Stimulated activated naive B cell treated with anti-CD40 and anti-IgM and Interleukin-4, amounts not matched to agents 10 μg/mL and 1 μg/mL and 100 μg/mL, for 72 hours (primary cell): ENCODE data around the gene STOX1.
A peak's percentile ranks its signal among the peaks of the same experiment; 100 is the strongest.
"Not testable (repeated sequence)": the region's sequence is repeated elsewhere in the genome, so short reads cannot be mapped to it uniquely, and the experiment has no call there.

ENCODE experiments used
- ATAC-seq, 2 donors: fragments of 150-1000 bp; cut with Tn5 transposase; replicated peaks; 2 replicates each; pipeline ENCODE4 v1.10.0; 2021; ENCODE audit warnings: moderate library complexity in 1 of 2
- DNase-seq: peaks from one replicate; pipeline ENCODE4 v3.0.0; 2021
- H3K27ac Mint-ChIP-seq: one replicate; pipeline ENCODE4 v1.8.0; 2022; ENCODE audit warnings: mild to moderate bottlenecking, mixed read lengths
- H3K27me3 Mint-ChIP-seq, 2 donors: one replicate each; pipeline ENCODE4 v1.8.0; 2022; ENCODE audit warnings: mixed read lengths in 2 of 2
- H3K36me3 Mint-ChIP-seq, 2 donors: one replicate each; pipeline ENCODE4 v1.8.0; 2022; ENCODE audit warnings: mixed read lengths in 2 of 2, mild to moderate bottlenecking in 1 of 2
- H3K4me1 Mint-ChIP-seq, 2 donors: one replicate each; pipeline ENCODE4 v1.8.0; 2022; ENCODE audit warnings: mixed read lengths in 2 of 2, mild to moderate bottlenecking in 1 of 2
- H3K4me3 Mint-ChIP-seq, 2 donors: one replicate each; pipeline ENCODE4 v1.8.0; 2022; ENCODE audit warnings: mild to moderate bottlenecking in 2 of 2, mixed read lengths in 2 of 2, moderate library complexity in 1 of 2
- H3K9me3 Mint-ChIP-seq, 2 donors: one replicate each; pipeline ENCODE4 v1.8.0; 2022; ENCODE audit warnings: mixed read lengths in 2 of 2, mild to moderate bottlenecking in 1 of 2

The STOX1 gene

DNA sequence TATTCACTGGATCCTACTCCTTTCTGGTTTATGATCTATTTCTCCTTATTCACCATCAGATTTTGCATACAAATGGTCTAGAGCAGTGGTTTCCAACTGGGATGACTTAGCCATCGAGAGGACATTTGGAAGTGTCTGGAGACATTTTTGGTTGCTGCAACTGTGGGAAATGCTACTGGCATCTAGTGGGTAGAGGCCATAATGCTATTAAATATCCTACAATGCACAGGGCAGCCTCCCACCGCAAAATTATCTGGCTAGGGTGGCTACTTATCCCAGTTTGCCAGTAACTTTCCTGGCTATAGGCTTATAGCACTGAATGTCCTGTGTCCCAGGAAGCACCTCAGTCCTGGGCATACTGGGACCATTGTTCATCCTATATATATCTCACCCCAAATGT is 52.3 kb downstream of the STOX1 start:
- no peak for ATAC-seq
- Mint-ChIP-seq H3K4me1 (no peaks in the 10 kb centered on the region), H3K27me3 (no peaks in the 10 kb centered on the region)

DNA sequence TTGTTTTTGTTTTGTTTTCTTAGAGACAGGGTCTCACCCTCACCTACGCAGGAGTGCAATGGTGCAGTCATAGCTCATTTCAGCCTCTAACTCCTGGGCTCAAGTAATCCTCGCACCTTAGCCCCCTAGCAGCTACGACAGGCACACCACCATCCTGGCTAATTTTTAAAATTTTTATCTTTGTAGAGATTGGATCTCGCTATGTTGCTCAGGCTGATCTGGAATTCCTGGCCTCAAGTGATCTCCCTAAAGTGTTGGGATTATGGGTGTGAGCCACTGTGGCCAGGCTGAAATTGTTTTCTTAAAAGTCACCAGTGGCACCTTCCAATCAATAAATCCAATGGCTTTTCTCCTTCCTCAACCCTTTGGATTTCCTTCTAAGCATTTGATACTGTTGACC is 52.9 kb downstream of the STOX1 start:
- Mint-ChIP-seq H3K27ac (no peak overlapping the region), H3K9me3 (no peaks in the 10 kb centered on the region), H3K27me3 (no peaks in the 10 kb centered on the region), H3K4me3 (no peak overlapping the region), H3K36me3 (no peaks in the 10 kb centered on the region), H3K4me1 (no peaks in the 10 kb centered on the region)
- DNase-seq (no peak), ATAC-seq (no peak)

More for the DNA sequence above, 52.3 kb downstream of the STOX1 start:
- DNase-seq = no peak
- no peaks in the 10 kb centered on the region for H3K36me3 Mint-ChIP-seq
- H3K27ac Mint-ChIP-seq = no peak overlapping the region
- no peaks in the 10 kb centered on the region for H3K9me3 Mint-ChIP-seq
- H3K4me3 Mint-ChIP-seq = no peak overlapping the region

DNA sequence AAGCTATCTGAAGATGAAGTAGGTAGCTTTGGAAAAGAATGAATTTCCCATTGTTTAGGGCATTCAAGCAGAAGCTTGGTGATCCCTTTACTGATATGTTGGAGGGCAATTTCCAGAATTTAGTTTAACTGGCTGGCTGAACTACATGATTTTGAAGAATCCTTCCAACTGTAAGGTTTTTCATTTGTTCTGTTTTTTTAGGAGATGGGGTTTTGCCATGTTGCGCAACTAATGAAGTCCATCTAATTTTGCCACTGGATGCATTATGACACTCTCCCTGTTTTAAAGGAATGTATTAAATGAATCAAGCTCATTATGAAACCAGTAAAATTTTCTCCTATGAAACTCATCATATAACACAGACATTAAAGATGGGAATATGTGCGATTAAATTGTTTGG is 67.7 kb downstream of the STOX1 start:
- H3K9me3 Mint-ChIP-seq = no peaks in the 10 kb centered on the region
- no peak overlapping the region for H3K4me3 Mint-ChIP-seq
- no peak for ATAC-seq
- H3K27ac Mint-ChIP-seq = no peak overlapping the region
- no peak for DNase-seq
- no peaks in the 10 kb centered on the region for H3K36me3 Mint-ChIP-seq
- H3K4me1 Mint-ChIP-seq = peaks cover 2 to 3% of the 10 kb centered on the region in 2 donors
- peaks cover 9 to 14% of the 10 kb centered on the region in 2 donors for H3K27me3 Mint-ChIP-seq

DNA sequence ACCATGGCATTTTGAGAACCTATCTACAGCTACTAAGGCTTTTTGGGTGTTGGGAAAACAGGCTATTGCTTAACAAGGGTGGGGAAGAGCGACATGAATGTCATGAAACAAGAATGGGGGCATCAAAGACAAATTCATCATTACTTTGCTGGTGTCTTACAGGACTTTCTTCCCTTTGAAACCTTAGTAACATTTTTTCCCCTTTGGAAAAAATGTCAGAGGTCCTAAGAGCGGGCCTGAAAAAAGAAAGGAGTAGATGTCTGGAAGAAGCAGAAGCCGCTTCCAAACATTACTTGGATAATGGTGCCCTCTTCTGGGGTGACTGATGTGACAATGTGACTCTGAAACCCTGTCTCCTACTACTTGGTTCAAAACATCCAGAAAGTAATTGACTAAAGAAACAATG is 70.0 kb downstream of the STOX1 start:
- peaks cover 9 to 14% of the 10 kb centered on the region in 2 donors for H3K27me3 Mint-ChIP-seq
- ATAC-seq = no peak
- no peak overlapping the region for H3K27ac Mint-ChIP-seq
- no peak overlapping the region for H3K4me3 Mint-ChIP-seq
- no peaks in the 10 kb centered on the region for H3K9me3 Mint-ChIP-seq
- H3K36me3 Mint-ChIP-seq = peaks cover 2 to 5% of the 10 kb centered on the region in 2 donors
- H3K4me1 Mint-ChIP-seq = peaks cover 6 to 23% of the 10 kb centered on the region in 2 donors
- DNase-seq = no peak

DNA sequence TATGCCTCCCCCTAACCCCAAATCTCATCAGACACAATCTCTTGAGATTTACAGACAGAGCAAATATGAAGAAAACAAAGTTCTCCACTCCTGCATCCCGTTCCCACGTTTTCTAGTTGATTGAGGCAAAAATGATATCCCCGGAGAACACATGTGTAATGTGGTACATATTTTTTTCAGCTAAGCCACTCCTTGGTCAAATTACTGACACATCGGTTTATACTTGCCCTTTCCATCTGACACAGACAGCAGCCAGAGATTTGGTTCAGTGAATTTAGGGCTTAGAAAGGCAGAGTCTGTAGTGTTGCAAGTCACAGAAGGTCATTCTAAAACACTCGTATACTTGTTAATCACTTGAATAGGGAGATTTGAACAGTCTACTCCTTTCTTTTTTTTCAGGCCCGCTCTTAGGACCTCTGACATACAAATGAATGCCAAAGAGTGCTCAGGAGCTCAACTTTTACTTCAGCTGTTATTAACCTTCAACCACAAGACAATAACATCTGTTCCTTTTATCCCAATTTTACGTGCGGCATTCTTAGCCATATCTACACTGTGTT is 71.9 kb downstream of the STOX1 start:
- H3K4me3 Mint-ChIP-seq = peak overlapping the region in 1 of 2 donors; percentile 6
- H3K27me3 Mint-ChIP-seq = peaks cover 9 to 14% of the 10 kb centered on the region in 2 donors

DNA sequence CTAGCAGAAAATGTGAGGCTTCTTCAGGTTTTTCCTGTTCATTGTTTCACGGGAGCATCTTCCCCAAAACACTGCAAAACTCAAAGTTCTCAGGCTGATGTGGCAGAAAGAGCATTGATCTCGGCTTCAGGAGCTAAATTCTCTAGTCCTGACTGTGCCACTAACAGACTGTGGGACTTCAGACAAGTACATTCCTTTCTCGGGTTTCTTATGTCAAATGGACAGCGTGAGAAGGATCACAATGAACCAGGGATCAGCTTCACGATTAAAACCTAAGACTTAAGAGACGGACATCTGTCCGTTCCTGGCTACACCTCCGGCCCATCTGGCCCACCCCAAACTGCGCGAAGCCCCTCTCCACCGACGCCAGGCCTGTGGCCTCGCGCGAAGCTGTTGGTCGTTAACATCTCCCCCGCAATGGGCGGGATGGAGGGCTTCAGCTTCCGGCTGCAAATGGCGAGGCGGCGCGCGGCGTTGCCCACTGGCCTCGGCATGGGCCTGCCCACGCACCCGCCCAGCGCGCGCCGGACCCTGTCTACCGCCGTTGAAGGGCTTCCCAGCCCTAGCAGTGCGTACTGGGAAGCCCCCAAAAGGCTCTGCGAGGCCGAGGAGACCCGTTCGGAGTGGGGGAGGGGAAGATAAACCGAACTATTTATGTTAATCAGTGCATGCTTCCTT is 73.2 kb downstream of the STOX1 start:
- Mint-ChIP-seq H3K9me3 (no peaks in the 10 kb centered on the region), H3K36me3 (peaks cover 17 to 18% of the 10 kb centered on the region in 2 donors), H3K4me3 (peak overlapping the region; percentile 99 to 100), H3K4me1 (peaks cover 17 to 41% of the 10 kb centered on the region in 2 donors), H3K27me3 (peaks cover 9 to 14% of the 10 kb centered on the region in 2 donors), H3K27ac (peak overlapping the region; percentile 100)
- DNase-seq (no peak), ATAC-seq (peak; percentile 54 to 65)

More for the DNA sequence above, 71.9 kb downstream of the STOX1 start:
- peak overlapping the region; percentile 20 for H3K27ac Mint-ChIP-seq
- peaks cover 15 to 38% of the 10 kb centered on the region in 2 donors for H3K4me1 Mint-ChIP-seq
- no peaks in the 10 kb centered on the region for H3K9me3 Mint-ChIP-seq
- ATAC-seq (no peak), DNase-seq (no peak)
- peaks cover 15% of the 10 kb centered on the region in 2 donors for H3K36me3 Mint-ChIP-seq

DNA sequence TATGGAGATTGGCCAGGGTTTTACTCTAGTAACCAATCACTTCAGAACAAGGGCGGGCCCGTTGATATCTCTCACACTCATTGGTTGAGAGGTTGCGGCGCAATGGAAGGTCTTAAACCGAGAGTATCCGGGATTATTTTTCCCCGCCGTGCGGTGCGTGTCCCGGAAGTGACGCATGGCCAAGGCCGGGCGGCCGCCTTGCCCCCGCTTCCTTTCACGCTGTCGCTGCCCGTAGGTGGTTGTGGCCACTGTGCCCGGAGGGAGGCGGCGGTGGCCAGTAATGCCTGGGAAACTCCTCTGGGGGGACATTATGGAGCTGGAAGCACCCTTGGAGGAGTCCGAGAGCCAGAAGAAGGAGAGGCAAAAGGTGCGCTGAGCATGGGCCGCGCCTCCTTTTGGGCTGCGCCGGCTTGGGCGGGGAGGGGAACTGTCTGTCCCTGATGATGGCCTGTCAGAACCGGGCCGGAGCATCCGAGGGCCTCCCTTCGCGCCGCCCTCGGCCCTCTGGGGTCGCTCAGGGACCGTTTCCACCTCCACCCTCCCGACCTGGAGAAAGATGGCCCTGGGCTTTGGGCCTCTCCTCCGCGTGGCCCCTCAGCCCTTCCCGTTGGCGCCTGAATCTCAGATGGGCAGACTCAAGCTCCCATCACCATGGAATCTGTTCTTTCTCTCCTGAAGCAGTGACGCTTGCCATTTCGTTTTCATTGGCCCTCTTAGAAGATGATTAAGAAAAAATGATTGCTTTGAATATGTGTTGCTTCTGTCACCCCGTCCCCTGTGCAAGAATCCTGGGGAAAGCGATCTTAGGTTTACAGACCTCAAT is 74.0 kb downstream of the STOX1 start, which contains the start of gene DDX50:
TSS of gene DDX50 (plus strand) at position 211 of the 823 bp plus-strand sequence. CDS start at position 281, 70 bp downstream.
- peak within 1 kb of the TSS; percentile 100 for H3K27ac Mint-ChIP-seq
- ATAC-seq (peak; percentile 96), DNase-seq (peak; percentile 96)
- H3K4me1 Mint-ChIP-seq = peaks cover 17 to 44% of the 10 kb centered on the region in 2 donors
- H3K36me3 Mint-ChIP-seq = peaks cover 19 to 20% of the 10 kb centered on the region in 2 donors
- H3K4me3 Mint-ChIP-seq = peak within 1 kb of the TSS; percentile 99 to 100
- H3K27me3 Mint-ChIP-seq = peaks cover 9 to 14% of the 10 kb centered on the region in 2 donors
- H3K9me3 Mint-ChIP-seq = no peaks in the 10 kb centered on the region

DNA sequence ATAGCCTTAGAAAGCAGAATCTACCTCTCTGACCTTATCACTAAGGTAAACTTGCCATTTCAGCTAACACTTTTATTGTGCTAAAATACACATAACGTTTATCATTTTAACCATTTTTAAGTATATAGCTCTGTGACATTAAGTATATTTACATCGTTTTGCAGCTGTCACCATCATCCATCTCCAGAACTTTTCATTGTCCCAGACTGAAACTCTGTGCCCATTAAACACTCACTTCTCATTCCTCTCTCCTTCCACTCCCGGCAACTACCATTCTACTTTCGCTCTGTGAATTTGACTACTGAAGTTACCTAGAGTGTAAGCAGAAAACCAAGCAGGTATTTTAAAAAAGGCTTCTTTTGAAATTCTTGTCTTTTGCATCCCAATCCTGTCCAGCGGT is 75.1 kb downstream of the STOX1 start:
- no peak for ATAC-seq
- Mint-ChIP-seq H3K9me3 (no peaks in the 10 kb centered on the region), H3K4me3 (peak overlapping the region; percentile 99 to 100), H3K27ac (peak overlapping the region; percentile 37), H3K27me3 (peaks cover 9 to 14% of the 10 kb centered on the region in 2 donors), H3K4me1 (peaks cover 19 to 52% of the 10 kb centered on the region in 2 donors), H3K36me3 (peaks cover 26 to 30% of the 10 kb centered on the region in 2 donors)
- DNase-seq = no peak

DNA sequence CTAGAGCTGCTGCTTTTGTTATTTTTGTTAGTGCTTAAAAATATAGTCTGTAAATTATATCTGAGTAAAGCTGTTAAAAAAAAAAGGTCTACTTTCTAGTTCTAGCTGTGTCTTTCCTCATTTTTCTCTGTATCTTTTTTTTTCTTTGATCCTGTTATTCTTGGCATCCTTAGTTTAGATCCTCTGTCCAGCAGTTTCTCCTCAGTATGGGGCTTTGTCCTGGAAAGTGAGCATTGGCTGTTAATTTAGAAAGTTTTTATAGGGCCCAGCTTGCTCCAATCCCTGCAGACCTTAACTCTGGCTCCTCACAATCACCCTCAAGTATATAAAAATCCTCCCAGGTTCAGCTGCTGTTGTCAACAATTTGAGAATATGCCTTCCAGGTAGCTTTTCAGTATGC is 97.3 kb downstream of the STOX1 start:
- Mint-ChIP-seq H3K27ac (peak overlapping the region; percentile 73), H3K4me1 (no peaks in the 10 kb centered on the region), H3K27me3 (no peaks in the 10 kb centered on the region), H3K9me3 (no peaks in the 10 kb centered on the region), H3K4me3 (no peak overlapping the region), H3K36me3 (peaks cover 23 to 36% of the 10 kb centered on the region in 2 donors)
- no peak for DNase-seq
- no peak for ATAC-seq

DNA sequence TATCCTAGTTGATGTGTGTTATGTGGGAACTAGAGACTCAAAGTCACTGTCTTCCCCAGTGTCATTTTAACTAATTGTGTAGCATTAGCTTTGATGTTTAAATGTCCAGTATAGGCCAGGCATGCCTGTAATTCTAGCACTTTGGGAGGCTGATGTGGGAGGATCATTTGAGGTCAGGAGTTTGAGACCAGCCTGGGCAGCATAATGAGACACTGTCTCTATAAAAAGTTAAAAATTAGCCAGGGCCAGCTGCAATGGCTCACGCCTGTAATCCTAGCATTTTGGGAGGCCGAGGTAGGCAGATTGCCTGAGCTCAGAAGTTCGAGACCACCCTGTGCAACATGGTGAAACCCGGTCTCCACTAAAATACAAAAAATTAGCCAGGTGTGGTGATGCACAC is 98.2 kb downstream of the STOX1 start:
- H3K36me3 Mint-ChIP-seq = peaks cover 28 to 37% of the 10 kb centered on the region in 2 donors
- H3K4me1 Mint-ChIP-seq = no peaks in the 10 kb centered on the region
- H3K27me3 Mint-ChIP-seq = no peaks in the 10 kb centered on the region
- no peaks in the 10 kb centered on the region for H3K9me3 Mint-ChIP-seq
- H3K4me3 Mint-ChIP-seq = no peak overlapping the region
- no peak overlapping the region for H3K27ac Mint-ChIP-seq
- DNase-seq (no peak), ATAC-seq (no peak)

DNA sequence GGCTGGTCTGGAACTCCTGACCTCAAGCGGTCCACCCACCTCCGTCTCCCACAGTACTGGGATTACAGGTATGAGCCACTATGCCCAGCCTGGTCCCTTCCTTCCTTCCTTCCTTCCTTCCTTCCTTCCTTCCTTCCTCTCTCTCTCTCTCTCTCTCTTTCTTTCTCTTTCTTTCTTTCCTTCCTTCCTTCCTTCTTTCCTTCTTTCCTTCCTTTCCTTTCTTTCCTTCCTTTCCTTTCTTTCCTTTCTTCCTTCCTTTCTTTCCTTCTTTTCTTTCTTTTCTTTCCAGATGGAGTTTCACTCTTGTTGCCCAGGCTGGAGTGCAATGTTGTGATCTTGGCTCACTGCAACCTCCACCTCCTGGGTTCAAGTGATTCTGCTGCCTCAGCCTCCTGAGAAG is 101.8 kb downstream of the STOX1 start:
- DNase-seq, H3K9me3 Mint-ChIP-seq, H3K27ac Mint-ChIP-seq, H3K27me3 Mint-ChIP-seq, ATAC-seq, H3K4me1 Mint-ChIP-seq, H3K4me3 Mint-ChIP-seq: not testable (repeated sequence)
- peaks cover 33 to 49% of the 10 kb centered on the region in 2 donors for H3K36me3 Mint-ChIP-seq

DNA sequence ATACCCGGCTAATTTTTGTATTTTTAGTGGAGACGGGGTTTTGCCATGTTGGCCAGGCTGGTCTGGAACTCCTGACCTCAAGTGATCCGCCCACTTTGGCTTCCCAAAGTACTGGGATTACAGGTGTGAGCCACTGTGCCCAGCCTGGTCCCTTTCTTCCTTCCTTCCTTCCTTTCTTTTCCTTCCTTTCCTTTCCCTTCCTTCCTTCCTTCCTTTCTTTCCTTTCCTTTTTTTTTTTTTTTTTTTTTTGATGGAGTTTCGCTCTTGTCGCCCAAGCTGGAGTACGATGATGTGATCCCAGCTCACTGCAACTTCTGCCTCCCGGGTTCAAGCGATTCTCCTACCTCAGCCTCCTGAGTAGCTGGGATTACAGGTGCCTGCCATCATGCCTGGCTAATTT is 102.6 kb downstream of the STOX1 start:
- H3K27ac Mint-ChIP-seq = peak overlapping the region; percentile 2

DNA sequence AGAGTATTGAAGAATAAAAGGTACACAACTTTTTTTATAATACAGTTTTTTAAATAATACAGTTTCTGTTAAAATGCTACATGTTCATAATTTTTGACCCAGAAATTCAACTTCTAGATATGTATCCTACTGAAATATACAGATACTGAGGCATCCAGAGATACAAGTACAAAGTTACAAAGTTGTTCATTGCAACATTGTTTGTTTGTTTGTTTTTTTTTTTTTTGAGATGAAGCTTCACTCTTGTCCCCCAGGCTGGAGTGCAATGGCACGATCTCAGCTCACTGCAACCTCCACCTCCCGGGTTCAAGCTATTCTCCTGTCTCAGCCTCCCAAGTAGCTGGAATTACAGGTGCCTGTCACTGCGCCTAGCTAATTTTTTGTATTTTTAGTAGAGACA is 105.5 kb downstream of the STOX1 start:
- not testable (repeated sequence) for H3K4me3 Mint-ChIP-seq, H3K4me1 Mint-ChIP-seq, H3K27ac Mint-ChIP-seq, H3K27me3 Mint-ChIP-seq, DNase-seq, H3K9me3 Mint-ChIP-seq, ATAC-seq
- H3K36me3 Mint-ChIP-seq = peaks cover 32 to 49% of the 10 kb centered on the region in 2 donors

More for the DNA sequence above, 102.6 kb downstream of the STOX1 start:
- ATAC-seq, H3K9me3 Mint-ChIP-seq, H3K4me3 Mint-ChIP-seq, H3K4me1 Mint-ChIP-seq, DNase-seq, H3K27me3 Mint-ChIP-seq: not testable (repeated sequence)
- peaks cover 30 to 42% of the 10 kb centered on the region in 2 donors for H3K36me3 Mint-ChIP-seq

DNA sequence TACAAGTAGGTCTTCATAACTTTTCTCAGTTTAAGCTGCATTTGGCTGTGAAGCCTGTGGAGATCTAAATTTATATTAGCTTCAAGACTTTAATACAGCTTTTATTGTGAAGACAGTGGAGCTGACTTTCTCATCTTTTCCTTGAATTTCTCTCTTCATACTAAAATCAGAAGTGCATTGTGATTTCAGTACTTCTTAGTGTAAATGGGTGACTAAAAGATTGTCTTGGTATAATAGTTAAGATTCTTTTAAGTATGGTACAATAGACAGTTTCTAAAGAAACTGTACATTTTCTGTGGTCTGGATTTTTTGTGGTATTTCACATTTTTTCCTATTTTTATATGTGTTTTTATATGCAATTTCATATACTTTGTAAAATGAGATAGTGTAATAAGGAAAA is 107.7 kb downstream of the STOX1 start:
- no peak overlapping the region for H3K27ac Mint-ChIP-seq
- DNase-seq (no peak), ATAC-seq (no peak)
- peaks cover 29 to 50% of the 10 kb centered on the region in 2 donors for H3K36me3 Mint-ChIP-seq
- H3K4me3 Mint-ChIP-seq = no peak overlapping the region
- no peaks in the 10 kb centered on the region for H3K27me3 Mint-ChIP-seq
- H3K4me1 Mint-ChIP-seq = peaks cover 0 to 6% of the 10 kb centered on the region in 2 donors
- H3K9me3 Mint-ChIP-seq = no peaks in the 10 kb centered on the region
